ENCODE measurements around the gene ADK.

The ADK gene

GRCh38 chr10:74612195-74612594, 461.2 kb downstream of the ADK start:
- DNase-seq (ENCODE audit: low read depth), result no peak

- DNase-seq (ENCODE audit: low read depth), result no peak
Observed at GRCh38 chr10:74620626-74621025, 469.6 kb downstream of the ADK start.

- no peak for DNase-seq (ENCODE audit: low read depth)
Observed at GRCh38 chr10:74623786-74624185, 472.8 kb downstream of the ADK start.

GRCh38 chr10:74624501-74624900, 473.5 kb downstream of the ADK start:
- no peak for DNase-seq (ENCODE audit: low read depth)

- no peak for DNase-seq (ENCODE audit: low read depth)
Observed at GRCh38 chr10:74628136-74628535, 477.1 kb downstream of the ADK start.

GRCh38 chr10:74634995-74635536, 484.0 kb downstream of the ADK start:
- no peak for DNase-seq (ENCODE audit: low read depth)

- DNase-seq (ENCODE audit: low read depth), result no peak
Observed at GRCh38 chr10:74635655-74636054, 484.6 kb downstream of the ADK start.

- DNase-seq (ENCODE audit: low read depth), result no peak
Observed at GRCh38 chr10:74637685-74638084, 486.7 kb downstream of the ADK start.

GRCh38 chr10:74640134-74640921, 489.3 kb downstream of the ADK start:
- DNase-seq (ENCODE audit: low read depth), result no peak

GRCh38 chr10:74641659-74642058, 490.6 kb downstream of the ADK start:
- no peak for DNase-seq (ENCODE audit: low read depth)

- no peak for DNase-seq (ENCODE audit: low read depth)
Observed at GRCh38 chr10:74642901-74643595, 492.0 kb downstream of the ADK start.

GRCh38 chr10:74643596-74643975, 492.6 kb downstream of the ADK start:
- no peak for DNase-seq (ENCODE audit: low read depth)

GRCh38 chr10:74644738-74645137, 493.7 kb downstream of the ADK start:
- DNase-seq (ENCODE audit: low read depth), result no peak

- DNase-seq (ENCODE audit: low read depth), result no peak
Observed at GRCh38 chr10:74645692-74646091, 494.7 kb downstream of the ADK start.

- no peak for DNase-seq (ENCODE audit: low read depth)
Observed at GRCh38 chr10:74650613-74651012, 499.6 kb downstream of the ADK start.

GRCh38 chr10:74651565-74651964, 500.5 kb downstream of the ADK start:
- no peak for DNase-seq (ENCODE audit: low read depth)

- DNase-seq (ENCODE audit: low read depth), result no peak
Observed at GRCh38 chr10:74652664-74653063, 501.6 kb downstream of the ADK start.

- no peak for DNase-seq (ENCODE audit: low read depth)
Observed at GRCh38 chr10:74658511-74658910, 507.5 kb downstream of the ADK start.

- DNase-seq (ENCODE audit: low read depth), result no peak
Observed at GRCh38 chr10:74662635-74663034, 511.6 kb downstream of the ADK start.

- DNase-seq (ENCODE audit: low read depth), result no peak
Observed at GRCh38 chr10:74669210-74669609, 518.2 kb downstream of the ADK start.

- DNase-seq (ENCODE audit: low read depth), result no peak
Observed at GRCh38 chr10:74671716-74672115, 520.7 kb downstream of the ADK start.

- DNase-seq (ENCODE audit: low read depth), result no peak
Observed at GRCh38 chr10:74672430-74673165, 521.6 kb downstream of the ADK start.

- DNase-seq (ENCODE audit: low read depth), result no peak
Observed at GRCh38 chr10:74674927-74675326, 523.9 kb downstream of the ADK start.
